GM12801 (cell line): Measurements from ENCODE around the gene LGALS9.

Source experiments
- CTCF ChIP-seq: IDR thresholded peaks from one replicate; pipeline ENCODE4 v1.5.1; 2011; ENCODE audit warnings: control low read depth; ENCODE audit not compliant: insufficient read length; ENCODE audit errors: extremely low read depth

LGALS9 gene

DNA sequence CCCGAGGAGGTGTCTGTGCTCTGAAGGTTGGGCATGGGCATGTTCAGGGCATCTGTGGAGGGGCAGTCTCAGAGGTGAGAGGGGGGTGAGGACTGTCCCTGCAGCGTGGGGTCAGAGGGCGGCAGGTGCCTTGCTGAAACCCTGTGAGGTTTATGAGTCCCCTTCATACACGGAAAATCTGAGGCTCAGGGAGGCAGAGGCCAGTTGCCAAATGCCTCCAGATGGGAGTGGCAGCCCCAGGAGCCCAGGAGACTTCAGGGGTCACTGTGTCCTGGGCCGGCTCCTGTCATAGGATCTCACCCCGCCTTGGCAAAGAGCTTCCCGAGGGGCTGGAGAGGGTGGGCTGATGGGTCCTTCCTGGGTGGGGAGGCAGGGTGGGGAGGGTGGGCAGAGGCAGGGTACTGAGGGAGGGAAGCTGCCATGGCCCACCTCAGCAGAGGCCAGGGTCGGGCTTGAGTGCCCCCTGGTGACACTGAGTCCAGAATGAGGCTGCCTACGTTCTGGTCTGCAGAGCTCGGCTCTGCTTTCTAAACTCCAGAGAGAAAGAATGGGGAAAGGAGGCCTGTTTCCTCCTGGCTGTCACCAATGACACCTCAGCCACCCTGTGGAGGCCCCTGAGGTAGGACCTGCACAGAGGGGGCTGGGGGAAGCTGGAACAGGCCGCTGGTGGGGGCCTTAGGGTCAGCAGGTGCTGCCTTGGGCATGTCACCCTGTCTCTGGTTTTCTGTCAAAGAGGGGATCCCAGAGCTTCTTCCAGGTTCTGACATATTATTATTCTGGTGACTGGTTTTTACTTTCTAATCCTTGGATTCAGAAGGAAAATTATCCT lies 1.1 kb downstream of the LGALS9 start:
- no peak for TF ChIP-seq CTCF

DNA sequence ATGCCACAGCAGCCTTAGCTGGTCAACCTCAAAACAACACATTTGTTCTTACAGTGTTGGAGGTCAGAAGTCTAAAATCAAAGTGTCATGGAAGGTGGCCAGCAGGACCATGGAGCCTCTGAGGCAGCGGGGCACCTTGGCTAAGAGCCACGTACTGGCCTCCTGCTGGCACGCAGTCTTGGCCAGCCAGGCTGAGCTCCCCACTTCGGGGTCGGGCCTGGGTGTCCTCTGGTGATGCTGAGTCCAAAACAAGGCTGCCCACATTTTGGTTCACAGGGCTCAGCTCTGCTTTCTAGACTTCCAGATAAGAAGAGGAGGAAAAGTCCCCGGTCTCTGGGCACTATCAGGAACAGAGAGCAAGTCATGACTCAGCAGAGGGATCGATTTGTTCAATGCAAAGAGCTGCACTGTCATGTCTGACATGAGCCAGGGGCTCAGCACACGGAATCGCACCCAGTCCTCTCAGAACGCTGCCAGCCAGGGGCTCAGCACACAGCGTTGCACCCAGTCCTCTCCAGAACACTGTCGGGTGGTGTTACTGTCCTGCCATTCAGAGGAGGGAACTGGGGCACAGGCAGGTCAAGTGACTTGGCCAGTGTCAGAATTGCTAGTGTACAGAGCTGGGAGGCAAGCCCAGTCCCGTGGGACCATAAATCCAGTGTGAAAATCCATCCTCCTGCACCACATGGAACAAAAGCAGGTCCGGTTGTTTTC lies 2.5 kb downstream of the LGALS9 start:
- TF ChIP-seq CTCF = no peak

DNA sequence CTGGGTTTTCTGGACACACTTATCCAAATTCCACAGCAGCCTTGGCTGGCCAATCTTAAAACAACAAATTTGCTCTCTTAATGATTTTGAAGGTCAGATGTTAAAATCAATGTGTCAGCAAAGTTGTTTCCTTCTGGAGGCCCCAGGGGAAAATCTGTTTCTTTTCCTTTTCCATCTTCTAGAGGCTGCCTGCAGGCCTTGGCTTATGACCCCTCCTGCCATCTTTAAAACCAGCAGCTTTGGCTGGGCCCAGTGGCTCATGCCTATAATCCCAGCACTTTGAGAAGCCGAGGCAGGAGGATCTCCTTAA lies 3.0 kb downstream of the LGALS9 start:
- TF ChIP-seq CTCF = no peak

DNA sequence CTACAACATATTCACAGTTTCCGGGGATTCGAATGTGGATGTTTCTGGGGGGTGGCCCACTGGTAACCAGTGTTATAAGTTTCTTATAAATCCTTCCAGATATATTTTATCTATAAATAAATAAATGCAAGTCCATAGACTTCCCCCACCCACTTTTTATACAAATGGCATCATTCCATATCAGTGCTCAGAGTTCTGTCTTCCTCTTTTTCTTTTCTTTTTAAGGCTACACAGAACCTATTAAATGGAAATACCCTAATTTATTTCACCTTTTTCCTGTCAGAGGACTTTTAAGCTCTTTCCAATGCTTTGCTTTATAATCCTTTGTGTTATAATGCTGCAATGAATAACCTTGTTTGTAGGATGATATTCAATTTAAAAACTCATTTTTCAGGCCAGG lies 3.8 kb downstream of the LGALS9 start:
- no peak for TF ChIP-seq CTCF

- TF ChIP-seq CTCF = no peak
Measured at GRCh38 chr17:27635275-27635823, 4.4 kb downstream of the LGALS9 start.

- no peak for TF ChIP-seq CTCF
Measured at GRCh38 chr17:27640790-27641189, 9.8 kb downstream of the LGALS9 start.

- TF ChIP-seq CTCF = no peak
Measured at GRCh38 chr17:27644586-27644985, 13.6 kb downstream of the LGALS9 start.
